Keratinocyte (primary cell): Measurements from ENCODE around the gene FES. TPM values are rescaled to one million over a fixed set of nuclear protein-coding genes. Genes with fewer than 3 reads are reported as not detected.
"Not testable (repeated sequence)": the region's sequence is repeated elsewhere in the genome, so short reads cannot be mapped to it uniquely, and the experiment has no call there.

Experiments used
- DNase-seq: peaks from one replicate; pipeline ENCODE4 v3.0.0-alpha.2; 2011; ENCODE audit warnings: low read depth, missing footprints, low spot score
- FAIRE-seq: peaks from 2 replicates; lab custom pipeline; 2011; peaks lifted over from hg19 to GRCh38; lab: Jason Lieb, UNC
- H2AFZ ChIP-seq: 2 replicates; pipeline ENCODE4 v1.6.0; 2012; ENCODE audit warnings: low read length, control low read depth, inconsistent platforms; ENCODE audit not compliant: control insufficient read depth
- H3K27ac ChIP-seq: 2 replicates; pipeline ENCODE4 v1.5.1; 2011; ENCODE audit warnings: low read length; ENCODE audit not compliant: control insufficient read depth, insufficient read depth
- H3K27me3 ChIP-seq: 3 replicates; pipeline ENCODE4 v1.6.0; 2011; ENCODE audit warnings: low read length; ENCODE audit not compliant: control insufficient read depth, insufficient read depth; ENCODE audit errors: extremely low read depth
- H3K36me3 ChIP-seq, 2 experiments: 2 replicates in 1 of 2; 3 replicates in 1 of 2; pipeline ENCODE4 v1.5.1; 2011; ENCODE audit warnings: low read length in 2 of 2, mild to moderate bottlenecking in 1 of 2; ENCODE audit not compliant: control insufficient read depth in 2 of 2, insufficient read depth in 2 of 2; ENCODE audit errors: extremely low read depth in 1 of 2
- H3K4me1 ChIP-seq: 3 replicates; pipeline ENCODE4 v1.5.1; 2011; ENCODE audit warnings: low read length; ENCODE audit not compliant: control insufficient read depth, insufficient read depth; ENCODE audit errors: extremely low read depth
- H3K4me2 ChIP-seq: 3 replicates; pipeline ENCODE4 v1.6.0; 2011; ENCODE audit warnings: low read depth, low read length; ENCODE audit not compliant: control insufficient read depth, insufficient read depth; ENCODE audit errors: extremely low read depth
- H3K4me3 ChIP-seq, 3 experiments: fragments of 200-600 bp in 1 of 3; sonication (generic) in 1 of 3; 2 replicates in 2 of 3; 3 replicates in 1 of 3; pipeline ENCODE4 v1.5.1; 2011 to 2016; ENCODE audit warnings: low read length in 3 of 3, mild to moderate bottlenecking in 3 of 3, control low read depth in 2 of 3, inconsistent platforms in 1 of 3, low read depth in 1 of 3, mixed read lengths in 1 of 3, mixed run types in 1 of 3, moderate library complexity in 1 of 3; ENCODE audit not compliant: control insufficient read depth in 2 of 3, insufficient read depth in 2 of 3; ENCODE audit errors: extremely low read depth in 1 of 3
- H3K79me2 ChIP-seq: 2 replicates; pipeline ENCODE4 v1.6.0; 2012; ENCODE audit warnings: low read length; ENCODE audit not compliant: control insufficient read depth, insufficient read depth
- H3K9ac ChIP-seq: 3 replicates; pipeline ENCODE4 v1.6.0; 2011; ENCODE audit warnings: low read length; ENCODE audit not compliant: control insufficient read depth, insufficient read depth; ENCODE audit errors: extremely low read depth
- H3K9me1 ChIP-seq: 3 replicates; pipeline ENCODE4 v1.6.0; 2011; ENCODE audit warnings: low read length; ENCODE audit not compliant: control insufficient read depth, insufficient read depth; ENCODE audit errors: extremely low read depth
- H3K9me3 ChIP-seq: 2 replicates; pipeline ENCODE4 v1.5.1; 2012; ENCODE audit warnings: low read depth, low read length; ENCODE audit not compliant: control insufficient read depth
- H4K20me1 ChIP-seq: 3 replicates; pipeline ENCODE4 v1.6.0; 2011; ENCODE audit warnings: low read length; ENCODE audit not compliant: control insufficient read depth, insufficient read depth; ENCODE audit errors: extremely low read depth
- EZH2 ChIP-seq: IDR thresholded peaks from one replicate; pipeline ENCODE4 v1.6.1; 2012; ENCODE audit warnings: inconsistent platforms, mild to moderate bottlenecking, low read length, moderate library complexity
- dilution Hi-C: fragments of 300-500 bp; cut with MboI; formaldehyde crosslinking; loops from one replicate; pipeline ENCODE4 v1.7.0; 2020; ENCODE audit warnings: low sequenced_read_pairs; ENCODE audit not compliant: extremely low pct_ligation_motif_present
- polyA plus RNA-seq, 5 experiments: library from polyadenylated mRNA; depleted of rRNA in 3 of 5; stranded (reverse) in 3 of 5; stranded (forward) in 1 of 5; unstranded in 1 of 5; fragments of >200 nt; gene quantifications; 1 replicate in 1 of 5; 2 replicates in 3 of 5; 3 replicates in 1 of 5; pipeline versions ENCODE4 v1.2.1 to v1.2.3, GENCODE V29; 2011 to 2012; ENCODE audit warnings: missing spikeins in 2 of 5, low read depth in 1 of 5, low replicate concordance in 1 of 5
- TF ChIP-seq, protein P1 (sequence below), 3 experiments: IDR thresholded peaks in 1 of 3; conservative IDR thresholded peaks in 1 of 3; optimal IDR thresholded peaks in 1 of 3; 2 replicates in 2 of 3; 3 replicates in 1 of 3; pipeline versions ENCODE3 to v1.5.1; 2011; ENCODE audit warnings: low read length in 3 of 3, mild to moderate bottlenecking in 3 of 3, moderate library complexity in 2 of 3, control low read depth in 1 of 3, inconsistent platforms in 1 of 3; ENCODE audit not compliant: insufficient read depth in 2 of 3; ENCODE audit errors: extremely low read depth in 1 of 3

Gene FES
- polyA plus RNA-seq, 1 donor (not counting 4 experiments of a cell fraction or from before 2014, with no cell fraction given), result 0.34 TPM

DNA sequence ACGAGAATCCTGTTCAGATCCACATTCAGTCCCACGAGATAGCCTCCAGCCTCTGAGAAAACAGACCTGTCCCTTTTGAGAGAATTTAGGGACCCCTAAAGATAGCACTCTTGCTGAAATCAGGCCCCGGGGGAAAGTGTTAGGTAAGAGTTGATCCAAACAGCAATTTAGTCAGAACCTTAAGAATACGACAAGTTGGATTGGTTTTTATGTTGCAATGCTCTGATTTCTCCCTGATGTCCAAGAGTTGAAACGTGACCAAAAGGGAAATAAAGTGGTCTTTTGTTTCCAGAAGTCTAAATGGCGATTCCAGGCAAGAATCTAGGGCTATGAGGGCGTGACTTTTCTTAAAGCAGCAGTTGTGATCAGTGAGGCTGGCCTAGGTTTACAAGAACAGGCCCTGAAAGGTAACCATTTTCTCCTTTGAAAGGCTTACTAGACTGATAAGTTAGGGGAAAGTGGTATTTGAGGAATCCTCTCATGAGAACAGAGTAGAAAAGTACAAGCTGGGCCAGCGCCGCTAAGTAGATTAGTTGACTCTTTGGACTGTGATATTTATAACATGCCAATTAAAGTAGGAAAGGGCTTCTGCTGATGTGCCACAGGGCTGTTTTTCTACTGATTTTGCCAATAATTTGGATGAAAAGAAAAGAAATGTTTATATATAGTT lies 23.7 kb downstream of the FES start:
- dilution Hi-C loops, result no loop called here
- Histone ChIP-seq H3K27ac (no peak overlapping the region), H3K4me3 (no peak overlapping the region), H4K20me1 (no peaks in the 10 kb centered on the region), H3K9me1 (no peaks in the 10 kb centered on the region), H3K4me2 (no peak overlapping the region), H2AFZ (no peak overlapping the region), H3K9ac (no peak overlapping the region), H3K36me3 (peaks cover 5 to 14% of the 10 kb centered on the region in 2 experiments), H3K4me1 (peaks cover 8% of the 10 kb centered on the region), H3K9me3 (no peaks in the 10 kb centered on the region), H3K27me3 (no peaks in the 10 kb centered on the region), H3K79me2 (no peaks in the 10 kb centered on the region)
- DNase-seq (no peak), FAIRE-seq (no peak)
- TF ChIP-seq EZH2, result no peak
- TF ChIP-seq, protein P1, sequence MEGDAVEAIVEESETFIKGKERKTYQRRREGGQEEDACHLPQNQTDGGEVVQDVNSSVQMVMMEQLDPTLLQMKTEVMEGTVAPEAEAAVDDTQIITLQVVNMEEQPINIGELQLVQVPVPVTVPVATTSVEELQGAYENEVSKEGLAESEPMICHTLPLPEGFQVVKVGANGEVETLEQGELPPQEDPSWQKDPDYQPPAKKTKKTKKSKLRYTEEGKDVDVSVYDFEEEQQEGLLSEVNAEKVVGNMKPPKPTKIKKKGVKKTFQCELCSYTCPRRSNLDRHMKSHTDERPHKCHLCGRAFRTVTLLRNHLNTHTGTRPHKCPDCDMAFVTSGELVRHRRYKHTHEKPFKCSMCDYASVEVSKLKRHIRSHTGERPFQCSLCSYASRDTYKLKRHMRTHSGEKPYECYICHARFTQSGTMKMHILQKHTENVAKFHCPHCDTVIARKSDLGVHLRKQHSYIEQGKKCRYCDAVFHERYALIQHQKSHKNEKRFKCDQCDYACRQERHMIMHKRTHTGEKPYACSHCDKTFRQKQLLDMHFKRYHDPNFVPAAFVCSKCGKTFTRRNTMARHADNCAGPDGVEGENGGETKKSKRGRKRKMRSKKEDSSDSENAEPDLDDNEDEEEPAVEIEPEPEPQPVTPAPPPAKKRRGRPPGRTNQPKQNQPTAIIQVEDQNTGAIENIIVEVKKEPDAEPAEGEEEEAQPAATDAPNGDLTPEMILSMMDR (optimal IDR thresholded peaks at IDR 0.05 in 1 of 3, IDR thresholded peaks at IDR 0.05 in 1 of 3, conservative IDR thresholded peaks at IDR 0.05 in 1 of 3; ENCODE audit: extremely low read depth in 1 of 3, insufficient read depth in 2 of 3, low read length in 3 of 3), result no peak

DNA sequence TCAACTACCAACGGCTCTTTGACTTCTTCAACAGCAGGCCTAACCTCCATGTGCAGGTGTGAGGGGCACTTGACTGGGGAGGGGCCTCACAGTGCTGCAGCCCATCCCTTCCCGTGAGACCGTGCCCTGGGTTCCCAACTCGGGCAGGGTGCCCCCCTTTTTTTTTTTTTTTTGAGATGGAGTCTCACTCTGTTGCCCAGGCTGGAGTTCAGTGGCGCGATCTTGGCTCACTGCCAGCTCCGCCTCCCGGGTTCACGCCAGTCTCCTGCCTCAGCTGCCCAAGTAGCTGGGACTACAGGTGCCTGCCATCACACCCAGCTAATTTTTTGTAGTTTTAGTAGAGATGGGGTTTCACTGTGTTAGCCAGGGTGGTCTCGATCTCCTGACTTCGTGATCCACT lies 25.1 kb downstream of the FES start:
- H4K20me1 ChIP-seq, H3K9me3 ChIP-seq, H3K27me3 ChIP-seq, H3K79me2 ChIP-seq, H3K27ac ChIP-seq, DNase-seq, H3K9me1 ChIP-seq, H3K9ac ChIP-seq, FAIRE-seq, dilution Hi-C loops, H3K4me3 ChIP-seq, H2AFZ ChIP-seq, H3K4me1 ChIP-seq, H3K4me2 ChIP-seq: not testable (repeated sequence)
- peaks cover 10 to 15% of the 10 kb centered on the region in 2 experiments for H3K36me3 ChIP-seq

DNA sequence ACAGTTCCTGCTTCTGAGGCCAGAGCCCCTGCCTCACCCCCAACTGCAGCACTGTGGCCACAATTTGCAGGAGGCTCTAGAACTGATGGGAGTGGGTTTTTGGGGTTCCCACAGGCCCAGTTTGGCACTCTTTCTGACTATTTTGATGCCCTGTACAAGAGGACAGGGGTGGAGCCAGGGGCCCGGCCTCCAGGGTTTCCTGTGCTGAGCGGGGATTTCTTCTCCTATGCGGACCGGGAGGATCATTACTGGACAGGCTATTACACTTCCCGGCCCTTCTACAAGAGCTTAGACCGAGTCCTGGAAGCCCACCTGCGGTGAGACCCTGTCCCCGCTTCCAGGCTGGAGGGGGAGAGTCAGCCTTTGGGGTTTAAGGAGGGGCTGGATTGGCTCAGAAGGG lies 25.7 kb downstream of the FES start:
- Histone ChIP-seq H3K4me3 (no peak overlapping the region), H3K79me2 (no peaks in the 10 kb centered on the region), H3K36me3 (peaks cover 10 to 15% of the 10 kb centered on the region in 2 experiments), H3K27ac (no peak overlapping the region), H3K9ac (no peak overlapping the region), H3K4me1 (no peaks in the 10 kb centered on the region), H4K20me1 (no peaks in the 10 kb centered on the region), H3K9me3 (no peaks in the 10 kb centered on the region), H2AFZ (no peak overlapping the region), H3K27me3 (no peaks in the 10 kb centered on the region), H3K9me1 (no peaks in the 10 kb centered on the region), H3K4me2 (no peak overlapping the region)
- FAIRE-seq (no peak), DNase-seq (no peak)
- TF ChIP-seq EZH2, result no peak
- TF ChIP-seq, protein P1 (optimal IDR thresholded peaks at IDR 0.05 in 1 of 3, IDR thresholded peaks at IDR 0.05 in 1 of 3, conservative IDR thresholded peaks at IDR 0.05 in 1 of 3; ENCODE audit: extremely low read depth in 1 of 3, insufficient read depth in 2 of 3, low read length in 3 of 3), result no peak
- dilution Hi-C loops, result no loop called here
